ENCODE measurements around the gene JCAD. TPM values are rescaled to one million over a fixed set of nuclear protein-coding genes. Genes with fewer than 3 reads are reported as not detected.

The JCAD gene
- total RNA-seq, 1 donor from 2014 or later: 3.3 TPM

- no peak for DNase-seq (ENCODE audit: low read depth)
- no peak overlapping the region for H3K4me3 ChIP-seq (ENCODE audit: low read depth, low read length)
- TF ChIP-seq, protein P1, sequence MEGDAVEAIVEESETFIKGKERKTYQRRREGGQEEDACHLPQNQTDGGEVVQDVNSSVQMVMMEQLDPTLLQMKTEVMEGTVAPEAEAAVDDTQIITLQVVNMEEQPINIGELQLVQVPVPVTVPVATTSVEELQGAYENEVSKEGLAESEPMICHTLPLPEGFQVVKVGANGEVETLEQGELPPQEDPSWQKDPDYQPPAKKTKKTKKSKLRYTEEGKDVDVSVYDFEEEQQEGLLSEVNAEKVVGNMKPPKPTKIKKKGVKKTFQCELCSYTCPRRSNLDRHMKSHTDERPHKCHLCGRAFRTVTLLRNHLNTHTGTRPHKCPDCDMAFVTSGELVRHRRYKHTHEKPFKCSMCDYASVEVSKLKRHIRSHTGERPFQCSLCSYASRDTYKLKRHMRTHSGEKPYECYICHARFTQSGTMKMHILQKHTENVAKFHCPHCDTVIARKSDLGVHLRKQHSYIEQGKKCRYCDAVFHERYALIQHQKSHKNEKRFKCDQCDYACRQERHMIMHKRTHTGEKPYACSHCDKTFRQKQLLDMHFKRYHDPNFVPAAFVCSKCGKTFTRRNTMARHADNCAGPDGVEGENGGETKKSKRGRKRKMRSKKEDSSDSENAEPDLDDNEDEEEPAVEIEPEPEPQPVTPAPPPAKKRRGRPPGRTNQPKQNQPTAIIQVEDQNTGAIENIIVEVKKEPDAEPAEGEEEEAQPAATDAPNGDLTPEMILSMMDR (conservative IDR thresholded peaks at IDR 0.05; ENCODE audit: low read depth, low read length): no peak
Measured at GRCh38 chr10:30042820-30043219, 16.6 kb downstream of the JCAD start.

GRCh38 chr10:30041196-30042105 lies 17.9 kb downstream of the JCAD start:
- TF ChIP-seq, protein P1 (conservative IDR thresholded peaks at IDR 0.05; ENCODE audit: low read depth, low read length): no peak
- no peak for DNase-seq (ENCODE audit: low read depth)
- no peak overlapping the region for H3K4me3 ChIP-seq (ENCODE audit: low read depth, low read length)

- TF ChIP-seq, protein P1 (conservative IDR thresholded peaks at IDR 0.05; ENCODE audit: low read depth, low read length): no peak
- no peak for DNase-seq (ENCODE audit: low read depth)
Measured at GRCh38 chr10:30040597-30040996, 18.8 kb downstream of the JCAD start.

GRCh38 chr10:30039988-30040387 lies 19.4 kb downstream of the JCAD start:
- TF ChIP-seq, protein P1 (conservative IDR thresholded peaks at IDR 0.05; ENCODE audit: low read depth, low read length): no peak
- DNase-seq (ENCODE audit: low read depth): no peak
- no peak overlapping the region for H3K4me3 ChIP-seq (ENCODE audit: low read depth, low read length)

More at GRCh38 chr10:30040597-30040996, 18.8 kb downstream of the JCAD start:
- H3K4me3 ChIP-seq (ENCODE audit: low read depth, low read length): no peak overlapping the region

DNA sequence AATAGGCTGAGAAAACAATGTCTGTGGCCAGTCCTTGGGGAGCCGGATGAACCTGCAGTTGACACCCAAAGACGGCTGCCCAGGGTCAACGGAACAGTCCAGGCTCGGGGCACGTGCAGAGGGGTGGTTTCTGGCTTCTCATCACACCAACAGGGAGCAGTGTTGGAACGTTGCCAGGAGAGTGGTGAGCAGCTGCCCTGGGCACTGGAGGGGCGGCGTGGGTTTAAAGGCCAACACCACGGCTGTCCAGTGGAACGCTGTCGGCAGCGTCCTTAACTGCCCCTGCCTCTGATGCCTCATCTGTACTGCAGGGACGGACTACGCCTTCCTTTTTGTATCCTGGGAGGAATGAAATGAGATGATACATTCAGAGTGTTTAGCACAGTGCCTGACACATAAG lies 19.8 kb downstream of the JCAD start:
- H3K4me3 ChIP-seq (ENCODE audit: low read depth, low read length): no peak overlapping the region
- TF ChIP-seq, protein P1 (conservative IDR thresholded peaks at IDR 0.05; ENCODE audit: low read depth, low read length): no peak
- DNase-seq (ENCODE audit: low read depth): no peak

- TF ChIP-seq, protein P1 (conservative IDR thresholded peaks at IDR 0.05; ENCODE audit: low read depth, low read length): no peak
- no peak for DNase-seq (ENCODE audit: low read depth)
- H3K4me3 ChIP-seq (ENCODE audit: low read depth, low read length): no peak overlapping the region
Measured at GRCh38 chr10:30038781-30039536, 20.4 kb downstream of the JCAD start.
